CD8-positive, alpha-beta memory T cell (primary cell): ENCODE measurements around the gene RUNX3. TPM values are rescaled to one million over a fixed set of nuclear protein-coding genes. Genes with fewer than 3 reads are reported as not detected.

Experiments used
- CTCF ChIA-PET: fragments of 350-600 bp; sonication (Branson Sonifier 250); formaldehyde crosslinking; loops from one replicate; lab custom pipeline; 2021; ENCODE audit warnings: antibody characterized with exemption; lab: Charles Lee
- POLR2A ChIA-PET: fragments of 350-600 bp; sonication (Branson Sonifier 250); formaldehyde crosslinking; loops from one replicate; lab custom pipeline; 2021; ENCODE audit warnings: antibody characterized with exemption; lab: Charles Lee
- DNase-seq, 5 donors: peaks; one replicate each; pipeline versions ENCODE4 v3.0.0 to v3.0.0-alpha.2; 2020 to 2022; ENCODE audit warnings: mixed read lengths in 1 of 5
- H3K27ac ChIP-seq: one replicate; pipeline ENCODE4 v1.7.0; 2013; ENCODE audit warnings: low read depth, mild to moderate bottlenecking, low read length, moderate library complexity
- H3K27me3 ChIP-seq: 2 replicates; pipeline ENCODE4 v1.7.0; 2013; ENCODE audit warnings: low read length, mild to moderate bottlenecking; ENCODE audit not compliant: insufficient read depth, poor library complexity, severe bottlenecking
- H3K36me3 ChIP-seq: 2 replicates; pipeline ENCODE4 v1.7.0; 2013; ENCODE audit warnings: mild to moderate bottlenecking, low read length, moderate library complexity; ENCODE audit not compliant: insufficient read depth
- H3K4me1 ChIP-seq: 2 replicates; pipeline ENCODE4 v1.7.0; 2013; ENCODE audit warnings: mild to moderate bottlenecking, low read length, moderate library complexity; ENCODE audit not compliant: insufficient read depth
- H3K4me3 ChIP-seq: 2 replicates; pipeline ENCODE4 v1.7.0; 2013; ENCODE audit warnings: mild to moderate bottlenecking, low read length
- H3K9me3 ChIP-seq: 2 replicates; pipeline ENCODE4 v1.7.0; 2013; ENCODE audit warnings: mild to moderate bottlenecking, low read length
- H3K27ac Mint-ChIP-seq, 8 donors: one replicate each; pipeline ENCODE4 v1.8.0; 2020 to 2021; ENCODE audit warnings: mixed read lengths in 8 of 8, mild to moderate bottlenecking in 6 of 8, inconsistent platforms in 3 of 8, moderate library complexity in 3 of 8
- H3K27me3 Mint-ChIP-seq, 2 donors: one replicate each; pipeline ENCODE4 v1.8.0; 2020 to 2021; ENCODE audit warnings: mixed read lengths in 2 of 2, mild to moderate bottlenecking in 1 of 2, moderate library complexity in 1 of 2
- H3K36me3 Mint-ChIP-seq, 3 donors: one replicate each; pipeline ENCODE4 v1.8.0; 2020 to 2021; ENCODE audit warnings: mixed read lengths in 3 of 3, inconsistent platforms in 1 of 3, mild to moderate bottlenecking in 1 of 3
- H3K4me1 Mint-ChIP-seq, 3 donors: one replicate each; pipeline ENCODE4 v1.8.0; 2020 to 2021; ENCODE audit warnings: mixed read lengths in 3 of 3, inconsistent platforms in 1 of 3, mild to moderate bottlenecking in 1 of 3
- H3K4me3 Mint-ChIP-seq, 7 donors: one replicate each; pipeline ENCODE4 v1.8.0; 2020 to 2021; ENCODE audit warnings: mixed read lengths in 7 of 7, mild to moderate bottlenecking in 6 of 7, moderate library complexity in 4 of 7, inconsistent platforms in 2 of 7
- H3K9me3 Mint-ChIP-seq, 5 donors: one replicate each; pipeline ENCODE4 v1.8.0; 2020 to 2022; ENCODE audit warnings: mixed read lengths in 5 of 5, mild to moderate bottlenecking in 3 of 5, moderate library complexity in 2 of 5, inconsistent platforms in 1 of 5
- polyA plus RNA-seq: library from polyadenylated mRNA; unstranded; fragments of 300-500 nt; fragmentation: Illumina TruSeq; gene quantifications from one replicate; pipeline ENCODE4 v1.2.3, GENCODE V29; 2021
- total RNA-seq, 2 experiments: library from RNA; stranded (reverse); gene quantifications; one replicate each; pipeline ENCODE4 v1.2.3, GENCODE V29; 2021

RUNX3 gene
- total and polyA plus RNA-seq, 3 experiments from 2014 or later, result 107 to 241 (median 218) TPM

GRCh38 chr1:24970926-24971875 lies 41.1 kb upstream of the RUNX3 start:
- no peak for DNase-seq
- no peaks in the 10 kb centered on the region for H3K36me3 ChIP-seq
- peaks cover 32 to 53% (median 40%) of the 10 kb centered on the region in 3 donors for H3K4me1 Mint-ChIP-seq

GRCh38 chr1:24970399-24970753 lies 40.3 kb upstream of the RUNX3 start:
- H3K9me3 ChIP-seq, result peaks cover 5% of the 10 kb centered on the region
- no peaks in the 10 kb centered on the region for H3K36me3 ChIP-seq
- no peak for DNase-seq
- Mint-ChIP-seq H3K4me3 (peak overlapping the region in 6 of 7 donors; percentile 32 to 67 (median 50)), H3K9me3 (peaks cover 10 to 12% (median 10%) of the 10 kb centered on the region in 5 donors), H3K36me3 (peaks cover 0 to 13% (median 3%) of the 10 kb centered on the region in 3 donors), H3K27ac (peak overlapping the region in 6 of 8 donors; percentile 8 to 73 (median 56)), H3K27me3 (no peaks in the 10 kb centered on the region), H3K4me1 (peaks cover 40 to 62% (median 49%) of the 10 kb centered on the region in 3 donors)
- no peak overlapping the region for H3K27ac ChIP-seq
- H3K4me1 ChIP-seq, result peaks cover 56% of the 10 kb centered on the region
- no peak overlapping the region for H3K4me3 ChIP-seq
- ChIA-PET CTCF (interaction anchor here (1.0 to 12.4 kb wide), 5 partner anchors 10 to 131 kb away, joined by 3 to 205 read pairs (median 3); no protein-coding TSS in a partner anchor), POLR2A (no interaction called here)
- no peaks in the 10 kb centered on the region for H3K27me3 ChIP-seq

More at GRCh38 chr1:24970926-24971875, 41.1 kb upstream of the RUNX3 start:
- ChIA-PET POLR2A (interaction anchor here (0.6 to 1.0 kb wide), 2 partner anchors 18 to 52 kb away, joined by 3 to 4 read pairs; no protein-coding TSS in a partner anchor), CTCF (interaction anchor here (0.7 to 12.4 kb wide), 12 partner anchors 7 to 447 kb away, joined by 3 to 205 read pairs (median 4); partner anchors contain the start of gene RUNX3)
- H3K4me3 Mint-ChIP-seq, result peak overlapping the region in 5 of 7 donors; percentile 5 to 60 (median 35)
- H3K36me3 Mint-ChIP-seq, result peaks cover 0 to 19% (median 4%) of the 10 kb centered on the region in 3 donors
- no peak overlapping the region for H3K27ac ChIP-seq
- H3K4me1 ChIP-seq, result peaks cover 49% of the 10 kb centered on the region
- H3K9me3 Mint-ChIP-seq, result peaks cover 16 to 19% (median 17%) of the 10 kb centered on the region in 5 donors
- no peaks in the 10 kb centered on the region for H3K27me3 Mint-ChIP-seq
- H3K27me3 ChIP-seq, result no peaks in the 10 kb centered on the region
- H3K9me3 ChIP-seq, result peaks cover 8% of the 10 kb centered on the region
- peak overlapping the region in 6 of 8 donors; percentile 12 to 86 (median 59) for H3K27ac Mint-ChIP-seq
- H3K4me3 ChIP-seq, result no peak overlapping the region

GRCh38 chr1:24969596-24970398 lies 39.7 kb upstream of the RUNX3 start:
- peak overlapping the region in 7 of 8 donors; percentile 8 to 98 (median 73) for H3K27ac Mint-ChIP-seq
- Histone ChIP-seq H3K9me3 (no peaks in the 10 kb centered on the region), H3K27ac (no peak overlapping the region), H3K36me3 (no peaks in the 10 kb centered on the region), H3K4me1 (peaks cover 59% of the 10 kb centered on the region), H3K4me3 (no peak overlapping the region), H3K27me3 (no peaks in the 10 kb centered on the region)
- peaks cover 0 to 8% (median under 1%) of the 10 kb centered on the region in 3 donors for H3K36me3 Mint-ChIP-seq
- peaks cover 0 to 3% of the 10 kb centered on the region in 2 donors for H3K27me3 Mint-ChIP-seq
- H3K4me1 Mint-ChIP-seq, result peaks cover 45 to 67% (median 54%) of the 10 kb centered on the region in 3 donors
- peak overlapping the region in 6 of 7 donors; percentile 32 to 67 (median 47) for H3K4me3 Mint-ChIP-seq
- peaks cover 4 to 9% (median 6%) of the 10 kb centered on the region in 5 donors for H3K9me3 Mint-ChIP-seq
- ChIA-PET POLR2A (interaction anchor here (0.6 to 1.0 kb wide), 3 partner anchors 15 to 67 kb away, joined by 3 to 5 read pairs (median 4); no protein-coding TSS in a partner anchor), CTCF (interaction anchor here (1.0 to 12.4 kb wide), 6 partner anchors 9 to 236 kb away, joined by 3 to 205 read pairs (median 3); no protein-coding TSS in a partner anchor)
- DNase-seq, result no peak

- Mint-ChIP-seq H3K4me1 (peaks cover 49 to 73% (median 60%) of the 10 kb centered on the region in 3 donors), H3K27me3 (peaks cover 0 to 3% of the 10 kb centered on the region in 2 donors), H3K36me3 (peaks cover 0 to 7% (median under 1%) of the 10 kb centered on the region in 3 donors), H3K27ac (peak overlapping the region in 1 of 8 donors; percentile 98), H3K4me3 (no peak overlapping the region), H3K9me3 (peaks cover 0 to 4% (median 2%) of the 10 kb centered on the region in 5 donors)
- Histone ChIP-seq H3K9me3 (no peaks in the 10 kb centered on the region), H3K4me3 (no peak overlapping the region), H3K36me3 (no peaks in the 10 kb centered on the region), H3K4me1 (peaks cover 66% of the 10 kb centered on the region), H3K27ac (no peak overlapping the region), H3K27me3 (no peaks in the 10 kb centered on the region)
- DNase-seq, result no peak
- ChIA-PET POLR2A (interaction anchor here (0.6 to 1.0 kb wide), 3 partner anchors 16 to 68 kb away, joined by 3 to 5 read pairs (median 4); no protein-coding TSS in a partner anchor), CTCF (interaction anchor here (1.0 to 12.4 kb wide), 5 partner anchors 8 to 236 kb away, joined by 3 to 205 read pairs (median 3); no protein-coding TSS in a partner anchor)
These were observed 39.0 kb upstream of the RUNX3 start for GRCh38 chr1:24968941-24969585.

GRCh38 chr1:24967962-24968361 lies 37.9 kb upstream of the RUNX3 start:
- ChIA-PET CTCF (interaction anchor here (0.6 to 12.4 kb wide), 6 partner anchors 14 to 134 kb away, joined by 3 to 205 read pairs (median 4); no protein-coding TSS in a partner anchor), POLR2A (interaction anchor here (0.6 to 1.5 kb wide), 4 partner anchors 12 to 58 kb away, joined by 3 to 5 read pairs (median 4); partner anchors contain the start of gene RUNX3)
- Histone ChIP-seq H3K36me3 (no peaks in the 10 kb centered on the region), H3K4me3 (no peak overlapping the region), H3K27me3 (no peaks in the 10 kb centered on the region), H3K9me3 (no peaks in the 10 kb centered on the region), H3K27ac (no peak overlapping the region), H3K4me1 (peaks cover 77% of the 10 kb centered on the region)
- Mint-ChIP-seq H3K9me3 (peaks cover 0 to 4% (median 2%) of the 10 kb centered on the region in 5 donors), H3K27ac (peak overlapping the region in 7 of 8 donors; percentile 24 to 98 (median 70)), H3K4me3 (peak overlapping the region in 2 of 7 donors; percentile 17 to 40), H3K4me1 (peaks cover 59 to 80% (median 70%) of the 10 kb centered on the region in 3 donors), H3K27me3 (peaks cover 0 to 3% of the 10 kb centered on the region in 2 donors), H3K36me3 (peaks cover 0 to 17% (median 0%) of the 10 kb centered on the region in 3 donors)
- no peak for DNase-seq

- peaks cover 0 to 3% of the 10 kb centered on the region in 2 donors for H3K27me3 Mint-ChIP-seq
- Histone ChIP-seq H3K27ac (no peak overlapping the region), H3K4me3 (no peak overlapping the region), H3K4me1 (peaks cover 78% of the 10 kb centered on the region), H3K9me3 (no peaks in the 10 kb centered on the region), H3K27me3 (no peaks in the 10 kb centered on the region), H3K36me3 (no peaks in the 10 kb centered on the region)
- H3K27ac Mint-ChIP-seq, result peak overlapping the region in 1 of 8 donors; percentile 98
- peaks cover 0 to 4% (median 2%) of the 10 kb centered on the region in 5 donors for H3K9me3 Mint-ChIP-seq
- peak overlapping the region in 1 of 7 donors; percentile 17 for H3K4me3 Mint-ChIP-seq
- POLR2A ChIA-PET, result interaction anchor here (0.6 to 1.5 kb wide), 3 partner anchors 11 to 37 kb away, joined by 3 to 5 read pairs (median 5); partner anchors contain the start of gene RUNX3
- DNase-seq, result no peak
- CTCF ChIA-PET, result interaction anchor here (0.6 to 12.4 kb wide), 7 partner anchors 6 to 134 kb away, joined by 3 to 205 read pairs (median 5); no protein-coding TSS in a partner anchor
- H3K36me3 Mint-ChIP-seq, result peaks cover 0 to 21% (median 0%) of the 10 kb centered on the region in 3 donors
- peaks cover 62 to 80% (median 71%) of the 10 kb centered on the region in 3 donors for H3K4me1 Mint-ChIP-seq
These were observed 37.5 kb upstream of the RUNX3 start for GRCh38 chr1:24967555-24967954.
